HepG2 (cell line): ENCODE data around the gene ZBTB46. TPM values are rescaled to one million over a fixed set of nuclear protein-coding genes. Genes with fewer than 3 reads are reported as not detected.

Experiments used
- DNMT1 ChIP-seq: sonication (generic); formaldehyde crosslinking; IDR thresholded peaks from 2 replicates; pipeline ENCODE4 v1.5.1; 2020; ENCODE audit warnings: mild to moderate bottlenecking, missing genetic modification reagents
- FOSL2 ChIP-seq: sonication (generic); formaldehyde crosslinking; IDR thresholded peaks from 2 replicates; pipeline ENCODE4 v1.4.0; 2020; ENCODE audit warnings: missing genetic modification reagents
- KLF15 ChIP-seq: sonication (generic); formaldehyde crosslinking; IDR thresholded peaks from 2 replicates; pipeline ENCODE4 v1.8.1; 2023; ENCODE audit warnings: borderline replicate concordance, mild to moderate bottlenecking, inconsistent platforms, missing genetic modification reagents, mixed read lengths
- MTF1 ChIP-seq: sonication (generic); formaldehyde crosslinking; IDR thresholded peaks from 2 replicates; pipeline ENCODE4 v1.5.0; 2020; ENCODE audit warnings: missing genetic modification reagents
- MTF2 ChIP-seq: sonication (generic); formaldehyde crosslinking; IDR thresholded peaks from 2 replicates; pipeline ENCODE4 v1.5.0; 2020; ENCODE audit warnings: missing genetic modification reagents, borderline replicate concordance
- RBFOX2 ChIP-seq: fragments of 200-400 bp; formaldehyde crosslinking; IDR thresholded peaks from 2 replicates; pipeline ENCODE4 v1.6.1; 2017; ENCODE audit warnings: low read depth, mild to moderate bottlenecking, low read length
- RBM39 ChIP-seq: fragments of 200-400 bp; formaldehyde crosslinking; IDR thresholded peaks from one replicate; pipeline ENCODE4 v1.6.1; 2018; ENCODE audit warnings: antibody characterized with exemption, mild to moderate bottlenecking, low read depth, low read length; ENCODE audit not compliant: poor library complexity, severe bottlenecking
- TBX2 ChIP-seq: sonication (generic); formaldehyde crosslinking; IDR thresholded peaks from 2 replicates; pipeline ENCODE4 v1.5.0; 2020; ENCODE audit warnings: missing genetic modification reagents, mild to moderate bottlenecking, borderline replicate concordance
- TOPORS ChIP-seq: sonication (generic); formaldehyde crosslinking; IDR thresholded peaks from 2 replicates; pipeline ENCODE4 v1.8.0; 2023; ENCODE audit warnings: mild to moderate bottlenecking, missing genetic modification reagents
- ZKSCAN5 ChIP-seq: sonication (generic); formaldehyde crosslinking; IDR thresholded peaks from 2 replicates; pipeline ENCODE4 v1.5.1; 2020; ENCODE audit warnings: mild to moderate bottlenecking, missing genetic modification reagents
- ZNF136 ChIP-seq: sonication (generic); formaldehyde crosslinking; IDR thresholded peaks from 2 replicates; pipeline ENCODE4 v1.8.1; 2022; ENCODE audit warnings: low read depth, mild to moderate bottlenecking, moderate library complexity, missing genetic modification reagents
- ZNF251 ChIP-seq: sonication (generic); formaldehyde crosslinking; IDR thresholded peaks from 2 replicates; pipeline ENCODE4 v1.9.0; 2021; ENCODE audit warnings: mild to moderate bottlenecking, missing genetic modification reagents
- ZNF550 ChIP-seq: sonication (generic); formaldehyde crosslinking; IDR thresholded peaks from 2 replicates; pipeline ENCODE4 v1.4.0; 2020; ENCODE audit warnings: mild to moderate bottlenecking, missing genetic modification reagents, borderline replicate concordance
- ZNF781 ChIP-seq: sonication (generic); formaldehyde crosslinking; IDR thresholded peaks from 2 replicates; pipeline ENCODE4 v1.5.1; 2020; ENCODE audit warnings: borderline replicate concordance, mild to moderate bottlenecking, missing genetic modification reagents; ENCODE audit errors: not compliant biosample characterization
- polyA plus RNA-seq, 8 experiments: library from polyadenylated mRNA; depleted of rRNA in 3 of 8; stranded (reverse) in 7 of 8; unstranded in 1 of 8; fragments of >200 nt; fragmentation: Illumina TruSeq in 4 of 8; extraction: Trizol in 4 of 8; gene quantifications; 2 replicates each; pipeline versions ENCODE4 v1.2.1 to v1.2.3, GENCODE V29; 2011 to 2016; ENCODE audit warnings: low read depth in 4 of 8, missing spikeins in 1 of 8, mixed read lengths in 1 of 8; ENCODE audit not compliant: insufficient read depth in 1 of 8
- total RNA-seq, 5 experiments: library from RNA; depleted of rRNA; stranded (reverse); fragments of >200 nt; fragmentation: Illumina TruSeq; extraction: Trizol; gene quantifications; 2 replicates each; pipeline ENCODE4 v1.2.3, GENCODE V29; 2016; ENCODE audit warnings: low read depth in 1 of 5
- TF ChIP-seq, protein P1 (sequence below): sonication (generic); formaldehyde crosslinking; IDR thresholded peaks from 2 replicates; pipeline ENCODE4 v1.5.1; 2020; ENCODE audit warnings: mild to moderate bottlenecking, missing genetic modification reagents, borderline replicate concordance
- TF ChIP-seq, protein P2 (sequence below): sonication (generic); formaldehyde crosslinking; IDR thresholded peaks from 2 replicates; pipeline ENCODE4 v1.4.0; 2020; ENCODE audit warnings: missing genetic modification reagents
- TF ChIP-seq, protein P3 (sequence below): sonication (generic); formaldehyde crosslinking; IDR thresholded peaks from 2 replicates; pipeline ENCODE4 v1.4.0; 2020; ENCODE audit warnings: mild to moderate bottlenecking, missing genetic modification reagents

ZBTB46 gene
- total and polyA plus RNA-seq, 2 of the 13 experiments (the other 11 are each of a cell fraction or from before 2014, with no cell fraction given) = 1.6 to 13.5 TPM

DNA sequence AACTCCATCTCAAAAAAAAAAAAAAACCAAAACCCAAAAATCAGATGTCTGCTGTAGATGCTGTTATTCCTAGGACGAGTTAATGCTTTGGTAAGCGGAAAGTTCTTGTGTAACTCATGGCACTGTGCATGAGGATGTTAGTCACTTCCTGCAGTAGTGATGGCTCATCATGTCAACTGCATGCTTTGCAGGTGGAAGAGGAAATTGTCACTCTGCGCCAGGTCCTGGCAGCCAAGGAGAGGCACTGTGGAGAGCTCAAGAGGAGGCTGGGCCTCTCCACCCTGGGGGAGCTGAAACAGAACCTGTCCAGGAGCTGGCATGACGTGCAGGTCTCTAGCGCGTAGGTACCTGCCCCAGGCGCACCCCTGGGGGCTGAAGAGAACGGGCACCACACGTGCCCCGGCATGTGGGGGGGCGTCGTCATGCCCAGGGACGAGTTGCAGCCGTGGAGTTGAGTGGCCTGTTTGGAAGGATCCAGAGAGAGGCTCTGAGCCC, 42.5 kb upstream of the ZBTB46 start (continued):
- TF ChIP-seq, protein P1, sequence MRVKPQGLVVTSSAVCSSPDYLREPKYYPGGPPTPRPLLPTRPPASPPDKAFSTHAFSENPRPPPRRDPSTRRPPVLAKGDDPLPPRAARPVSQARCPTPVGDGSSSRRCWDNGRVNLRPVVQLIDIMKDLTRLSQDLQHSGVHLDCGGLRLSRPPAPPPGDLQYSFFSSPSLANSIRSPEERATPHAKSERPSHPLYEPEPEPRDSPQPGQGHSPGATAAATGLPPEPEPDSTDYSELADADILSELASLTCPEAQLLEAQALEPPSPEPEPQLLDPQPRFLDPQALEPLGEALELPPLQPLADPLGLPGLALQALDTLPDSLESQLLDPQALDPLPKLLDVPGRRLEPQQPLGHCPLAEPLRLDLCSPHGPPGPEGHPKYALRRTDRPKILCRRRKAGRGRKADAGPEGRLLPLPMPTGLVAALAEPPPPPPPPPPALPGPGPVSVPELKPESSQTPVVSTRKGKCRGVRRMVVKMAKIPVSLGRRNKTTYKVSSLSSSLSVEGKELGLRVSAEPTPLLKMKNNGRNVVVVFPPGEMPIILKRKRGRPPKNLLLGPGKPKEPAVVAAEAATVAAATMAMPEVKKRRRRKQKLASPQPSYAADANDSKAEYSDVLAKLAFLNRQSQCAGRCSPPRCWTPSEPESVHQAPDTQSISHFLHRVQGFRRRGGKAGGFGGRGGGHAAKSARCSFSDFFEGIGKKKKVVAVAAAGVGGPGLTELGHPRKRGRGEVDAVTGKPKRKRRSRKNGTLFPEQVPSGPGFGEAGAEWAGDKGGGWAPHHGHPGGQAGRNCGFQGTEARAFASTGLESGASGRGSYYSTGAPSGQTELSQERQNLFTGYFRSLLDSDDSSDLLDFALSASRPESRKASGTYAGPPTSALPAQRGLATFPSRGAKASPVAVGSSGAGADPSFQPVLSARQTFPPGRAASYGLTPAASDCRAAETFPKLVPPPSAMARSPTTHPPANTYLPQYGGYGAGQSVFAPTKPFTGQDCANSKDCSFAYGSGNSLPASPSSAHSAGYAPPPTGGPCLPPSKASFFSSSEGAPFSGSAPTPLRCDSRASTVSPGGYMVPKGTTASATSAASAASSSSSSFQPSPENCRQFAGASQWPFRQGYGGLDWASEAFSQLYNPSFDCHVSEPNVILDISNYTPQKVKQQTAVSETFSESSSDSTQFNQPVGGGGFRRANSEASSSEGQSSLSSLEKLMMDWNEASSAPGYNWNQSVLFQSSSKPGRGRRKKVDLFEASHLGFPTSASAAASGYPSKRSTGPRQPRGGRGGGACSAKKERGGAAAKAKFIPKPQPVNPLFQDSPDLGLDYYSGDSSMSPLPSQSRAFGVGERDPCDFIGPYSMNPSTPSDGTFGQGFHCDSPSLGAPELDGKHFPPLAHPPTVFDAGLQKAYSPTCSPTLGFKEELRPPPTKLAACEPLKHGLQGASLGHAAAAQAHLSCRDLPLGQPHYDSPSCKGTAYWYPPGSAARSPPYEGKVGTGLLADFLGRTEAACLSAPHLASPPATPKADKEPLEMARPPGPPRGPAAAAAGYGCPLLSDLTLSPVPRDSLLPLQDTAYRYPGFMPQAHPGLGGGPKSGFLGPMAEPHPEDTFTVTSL (CRISPR knock-in tag) = no peak
- no peak for TF ChIP-seq KLF15 (CRISPR knock-in tag)
- no peak for TF ChIP-seq TOPORS
- no peak for TF ChIP-seq ZNF781 (CRISPR knock-in tag)
- TF ChIP-seq, protein P2, sequence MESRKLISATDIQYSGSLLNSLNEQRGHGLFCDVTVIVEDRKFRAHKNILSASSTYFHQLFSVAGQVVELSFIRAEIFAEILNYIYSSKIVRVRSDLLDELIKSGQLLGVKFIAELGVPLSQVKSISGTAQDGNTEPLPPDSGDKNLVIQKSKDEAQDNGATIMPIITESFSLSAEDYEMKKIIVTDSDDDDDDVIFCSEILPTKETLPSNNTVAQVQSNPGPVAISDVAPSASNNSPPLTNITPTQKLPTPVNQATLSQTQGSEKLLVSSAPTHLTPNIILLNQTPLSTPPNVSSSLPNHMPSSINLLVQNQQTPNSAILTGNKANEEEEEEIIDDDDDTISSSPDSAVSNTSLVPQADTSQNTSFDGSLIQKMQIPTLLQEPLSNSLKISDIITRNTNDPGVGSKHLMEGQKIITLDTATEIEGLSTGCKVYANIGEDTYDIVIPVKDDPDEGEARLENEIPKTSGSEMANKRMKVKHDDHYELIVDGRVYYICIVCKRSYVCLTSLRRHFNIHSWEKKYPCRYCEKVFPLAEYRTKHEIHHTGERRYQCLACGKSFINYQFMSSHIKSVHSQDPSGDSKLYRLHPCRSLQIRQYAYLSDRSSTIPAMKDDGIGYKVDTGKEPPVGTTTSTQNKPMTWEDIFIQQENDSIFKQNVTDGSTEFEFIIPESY (CRISPR knock-in tag) = peak; percentile 92
- no peak for TF ChIP-seq MTF2 (CRISPR knock-in tag)
- no peak for TF ChIP-seq TBX2 (CRISPR knock-in tag)
- TF ChIP-seq RBM39 = no peak
- TF ChIP-seq ZNF550 (CRISPR knock-in tag) = no peak
- no peak for TF ChIP-seq ZNF251 (CRISPR knock-in tag)
- TF ChIP-seq ZNF136 (CRISPR knock-in tag) = no peak
- TF ChIP-seq FOSL2 (CRISPR knock-in tag) = peak; percentile 58; the same call in 1 of the 2 replicates
- no peak for TF ChIP-seq ZKSCAN5 (CRISPR knock-in tag)
- TF ChIP-seq MTF1 = no peak
- no peak for TF ChIP-seq DNMT1
- TF ChIP-seq, protein P3, sequence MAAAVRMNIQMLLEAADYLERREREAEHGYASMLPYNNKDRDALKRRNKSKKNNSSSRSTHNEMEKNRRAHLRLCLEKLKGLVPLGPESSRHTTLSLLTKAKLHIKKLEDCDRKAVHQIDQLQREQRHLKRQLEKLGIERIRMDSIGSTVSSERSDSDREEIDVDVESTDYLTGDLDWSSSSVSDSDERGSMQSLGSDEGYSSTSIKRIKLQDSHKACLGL (CRISPR knock-in tag) = no peak
- TF ChIP-seq RBFOX2 = peak; percentile 70
